PFSK-1 (cell line): ENCODE measurements around the gene CLTA.

Experiments
- POLR2AphosphoS5 ChIP-seq: IDR thresholded peaks from 2 replicates; pipeline ENCODE4 v1.6.1; 2012; ENCODE audit warnings: low read depth, mild to moderate bottlenecking, control low read depth, low read length, moderate library complexity
- SIN3A ChIP-seq: IDR thresholded peaks from 2 replicates; pipeline ENCODE4 v1.6.1; 2012; ENCODE audit warnings: mild to moderate bottlenecking, low read length, moderate library complexity, borderline replicate concordance; ENCODE audit not compliant: insufficient read depth
- TAF1 ChIP-seq: IDR thresholded peaks from 2 replicates; pipeline ENCODE4 v1.6.1; 2012; ENCODE audit warnings: low read length, control low read depth, borderline replicate concordance; ENCODE audit not compliant: insufficient read depth
- TF ChIP-seq, protein P1 (sequence below), 2 experiments: IDR thresholded peaks; 2 replicates each; pipeline versions ENCODE4 v1.6.1 to v1.8.0; 2011 to 2012; ENCODE audit warnings: low read depth in 2 of 2, low read length in 2 of 2, control low read depth in 1 of 2, inconsistent platforms in 1 of 2, mild to moderate bottlenecking in 1 of 2, moderate library complexity in 1 of 2; ENCODE audit not compliant: insufficient read depth in 1 of 2

- TF ChIP-seq TAF1 (no peak), SIN3A (no peak), POLR2AphosphoS5 (no peak)
- TF ChIP-seq, protein P1, sequence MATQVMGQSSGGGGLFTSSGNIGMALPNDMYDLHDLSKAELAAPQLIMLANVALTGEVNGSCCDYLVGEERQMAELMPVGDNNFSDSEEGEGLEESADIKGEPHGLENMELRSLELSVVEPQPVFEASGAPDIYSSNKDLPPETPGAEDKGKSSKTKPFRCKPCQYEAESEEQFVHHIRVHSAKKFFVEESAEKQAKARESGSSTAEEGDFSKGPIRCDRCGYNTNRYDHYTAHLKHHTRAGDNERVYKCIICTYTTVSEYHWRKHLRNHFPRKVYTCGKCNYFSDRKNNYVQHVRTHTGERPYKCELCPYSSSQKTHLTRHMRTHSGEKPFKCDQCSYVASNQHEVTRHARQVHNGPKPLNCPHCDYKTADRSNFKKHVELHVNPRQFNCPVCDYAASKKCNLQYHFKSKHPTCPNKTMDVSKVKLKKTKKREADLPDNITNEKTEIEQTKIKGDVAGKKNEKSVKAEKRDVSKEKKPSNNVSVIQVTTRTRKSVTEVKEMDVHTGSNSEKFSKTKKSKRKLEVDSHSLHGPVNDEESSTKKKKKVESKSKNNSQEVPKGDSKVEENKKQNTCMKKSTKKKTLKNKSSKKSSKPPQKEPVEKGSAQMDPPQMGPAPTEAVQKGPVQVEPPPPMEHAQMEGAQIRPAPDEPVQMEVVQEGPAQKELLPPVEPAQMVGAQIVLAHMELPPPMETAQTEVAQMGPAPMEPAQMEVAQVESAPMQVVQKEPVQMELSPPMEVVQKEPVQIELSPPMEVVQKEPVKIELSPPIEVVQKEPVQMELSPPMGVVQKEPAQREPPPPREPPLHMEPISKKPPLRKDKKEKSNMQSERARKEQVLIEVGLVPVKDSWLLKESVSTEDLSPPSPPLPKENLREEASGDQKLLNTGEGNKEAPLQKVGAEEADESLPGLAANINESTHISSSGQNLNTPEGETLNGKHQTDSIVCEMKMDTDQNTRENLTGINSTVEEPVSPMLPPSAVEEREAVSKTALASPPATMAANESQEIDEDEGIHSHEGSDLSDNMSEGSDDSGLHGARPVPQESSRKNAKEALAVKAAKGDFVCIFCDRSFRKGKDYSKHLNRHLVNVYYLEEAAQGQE (IDR thresholded peaks at IDR 0.05; ENCODE audit: insufficient read depth in 1 of 2, low read depth in 2 of 2, low read length in 2 of 2): no peak
Observed at GRCh38 chr9:36163786-36164170, 26.9 kb upstream of the CLTA start.
